Loucy (cell line): ENCODE results near the gene SUSD5.

Experiments
- CTCF ChIP-seq: fragments of 200-600 bp; sonication (generic); conservative IDR thresholded peaks from 2 replicates; pipeline ENCODE4 v1.5.1; 2014; ENCODE audit warnings: mild to moderate bottlenecking, antibody characterized with exemption, low read length
- EZH2phosphoT487 ChIP-seq: fragments of 200-600 bp; IDR thresholded peaks from 2 replicates; pipeline ENCODE4 v1.6.1; 2018; ENCODE audit warnings: antibody characterized with exemption, mild to moderate bottlenecking, moderate library complexity, borderline replicate concordance

- TF ChIP-seq CTCF (no peak), EZH2phosphoT487 (no peak)
These were observed 59.4 kb downstream of the SUSD5 start for GRCh38 chr3:33159234-33159633.
